ENCODE data around the gene TAF4.

Gene TAF4

GRCh38 chr20:62096421-62097380 lies 31.0 kb upstream of the TAF4 start:
- Histone ChIP-seq H3K79me2 (ENCODE audit: insufficient read depth, low read length) (no peaks in the 10 kb centered on the region), H3K27me3 (ENCODE audit: low read length) (no peaks in the 10 kb centered on the region), H3F3A (ENCODE audit: insufficient read depth) (no peaks in the 10 kb centered on the region), H3K9me3 (ENCODE audit: insufficient read depth, low read length) (no peaks in the 10 kb centered on the region), H3K4me2 (ENCODE audit: low read depth, low read length, poor library complexity, severe bottlenecking) (no peak overlapping the region), H3K9me2 (replicated peaks; ENCODE audit: insufficient read depth, low read length) (no peaks in the 10 kb centered on the region), H3K27ac (ENCODE audit: low read depth, low read length) (no peak overlapping the region), H3K4me3 (ENCODE audit: insufficient read depth, low read length, poor library complexity, severe bottlenecking) (no peak overlapping the region), H4K20me1 (ENCODE audit: low read depth, low read length) (no peaks in the 10 kb centered on the region), H2AFZ (ENCODE audit: low read depth, low read length, severe bottlenecking) (no peak overlapping the region), H3K9ac (ENCODE audit: low read length) (no peak overlapping the region), H3K36me3 (ENCODE audit: low read length) (no peaks in the 10 kb centered on the region)
- TF ChIP-seq, protein P1, sequence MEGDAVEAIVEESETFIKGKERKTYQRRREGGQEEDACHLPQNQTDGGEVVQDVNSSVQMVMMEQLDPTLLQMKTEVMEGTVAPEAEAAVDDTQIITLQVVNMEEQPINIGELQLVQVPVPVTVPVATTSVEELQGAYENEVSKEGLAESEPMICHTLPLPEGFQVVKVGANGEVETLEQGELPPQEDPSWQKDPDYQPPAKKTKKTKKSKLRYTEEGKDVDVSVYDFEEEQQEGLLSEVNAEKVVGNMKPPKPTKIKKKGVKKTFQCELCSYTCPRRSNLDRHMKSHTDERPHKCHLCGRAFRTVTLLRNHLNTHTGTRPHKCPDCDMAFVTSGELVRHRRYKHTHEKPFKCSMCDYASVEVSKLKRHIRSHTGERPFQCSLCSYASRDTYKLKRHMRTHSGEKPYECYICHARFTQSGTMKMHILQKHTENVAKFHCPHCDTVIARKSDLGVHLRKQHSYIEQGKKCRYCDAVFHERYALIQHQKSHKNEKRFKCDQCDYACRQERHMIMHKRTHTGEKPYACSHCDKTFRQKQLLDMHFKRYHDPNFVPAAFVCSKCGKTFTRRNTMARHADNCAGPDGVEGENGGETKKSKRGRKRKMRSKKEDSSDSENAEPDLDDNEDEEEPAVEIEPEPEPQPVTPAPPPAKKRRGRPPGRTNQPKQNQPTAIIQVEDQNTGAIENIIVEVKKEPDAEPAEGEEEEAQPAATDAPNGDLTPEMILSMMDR (IDR thresholded peaks at IDR 0.05; ENCODE audit: insufficient read depth, low read length, poor library complexity, severe bottlenecking): no peak
- TF ChIP-seq EZH2phosphoT487 (conservative IDR thresholded peaks at IDR 0.05; ENCODE audit: low read length): no peak

DNA sequence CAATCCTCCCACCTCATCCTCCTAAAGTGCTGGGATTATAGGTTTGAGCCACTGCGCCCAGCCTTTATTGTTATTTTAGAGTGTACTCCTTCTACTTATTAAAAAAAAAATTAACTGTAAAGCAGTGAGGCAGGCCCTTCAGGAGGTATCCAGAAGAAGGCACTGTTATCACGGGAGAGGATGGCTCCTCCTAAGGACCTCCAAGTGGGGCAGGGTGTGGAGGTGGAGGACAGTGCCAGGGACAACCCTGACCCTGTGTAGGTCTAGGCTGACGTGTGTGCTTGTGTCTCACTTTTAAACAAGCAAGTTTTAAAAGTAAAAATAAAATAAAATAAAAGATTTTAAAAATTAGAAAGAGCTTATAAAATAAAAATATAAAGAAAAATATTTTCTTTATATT lies 23.7 kb upstream of the TAF4 start:
- Histone ChIP-seq H3K4me2 (ENCODE audit: low read depth, low read length, poor library complexity, severe bottlenecking) (no peak overlapping the region), H3K79me2 (ENCODE audit: insufficient read depth, low read length) (no peaks in the 10 kb centered on the region), H3K4me3 (ENCODE audit: insufficient read depth, low read length, poor library complexity, severe bottlenecking) (no peak overlapping the region), H3F3A (ENCODE audit: insufficient read depth) (no peaks in the 10 kb centered on the region), H3K9ac (ENCODE audit: low read length) (no peak overlapping the region), H3K9me2 (replicated peaks; ENCODE audit: insufficient read depth, low read length) (no peaks in the 10 kb centered on the region), H4K20me1 (ENCODE audit: low read depth, low read length) (no peaks in the 10 kb centered on the region), H3K36me3 (ENCODE audit: low read length) (no peaks in the 10 kb centered on the region), H2AFZ (ENCODE audit: low read depth, low read length, severe bottlenecking) (no peak overlapping the region), H3K27ac (ENCODE audit: low read depth, low read length) (no peak overlapping the region), H3K27me3 (ENCODE audit: low read length) (no peaks in the 10 kb centered on the region), H3K9me3 (ENCODE audit: insufficient read depth, low read length) (no peaks in the 10 kb centered on the region)
- TF ChIP-seq, protein P1 (IDR thresholded peaks at IDR 0.05; ENCODE audit: insufficient read depth, low read length, poor library complexity, severe bottlenecking): no peak
- no peak for TF ChIP-seq EZH2phosphoT487 (conservative IDR thresholded peaks at IDR 0.05; ENCODE audit: low read length)

DNA sequence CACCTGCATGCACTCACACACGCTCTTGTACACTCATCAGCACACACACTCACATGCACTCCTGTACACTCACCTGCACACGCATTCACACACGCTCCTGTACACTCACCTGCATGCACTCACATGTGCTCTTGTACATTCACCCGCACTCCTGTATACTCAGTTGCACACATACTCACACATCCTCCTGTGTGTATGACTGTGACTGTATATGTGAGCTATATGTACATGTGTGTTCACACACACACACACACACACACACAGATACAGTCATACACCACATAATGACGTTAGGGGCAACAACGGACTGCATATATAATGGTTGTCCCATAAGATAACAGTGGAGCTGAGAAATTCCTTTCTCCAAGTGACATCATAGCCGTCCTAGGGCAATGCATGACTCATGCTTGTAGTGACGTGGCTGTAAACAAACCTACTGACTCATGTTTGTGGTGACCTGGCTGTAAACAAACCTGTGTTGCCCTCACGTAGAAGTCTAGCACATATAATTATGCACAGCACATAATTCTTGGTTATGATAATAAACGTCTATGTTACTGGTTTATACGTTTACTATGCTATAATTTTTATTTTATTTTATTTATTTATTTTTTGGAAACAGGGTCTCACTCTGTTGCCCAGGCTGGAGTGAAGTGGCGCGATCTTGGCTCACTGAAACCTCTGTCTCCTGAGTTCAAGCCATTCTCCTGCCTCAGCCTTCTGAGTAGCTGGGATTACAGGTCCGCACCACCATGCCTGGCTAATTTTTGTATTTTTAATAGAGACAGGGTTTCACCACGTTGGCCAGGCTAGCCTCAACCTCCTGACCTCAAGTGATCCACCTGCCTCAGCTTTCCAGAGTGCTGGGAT lies 22.8 kb upstream of the TAF4 start:
- no peak overlapping the region for H3K9ac ChIP-seq (ENCODE audit: low read length)
- no peak overlapping the region for H3K4me3 ChIP-seq (ENCODE audit: insufficient read depth, low read length, poor library complexity, severe bottlenecking)
- no peak for TF ChIP-seq EZH2phosphoT487 (conservative IDR thresholded peaks at IDR 0.05; ENCODE audit: low read length)
- TF ChIP-seq, protein P1 (IDR thresholded peaks at IDR 0.05; ENCODE audit: insufficient read depth, low read length, poor library complexity, severe bottlenecking): no peak
- H4K20me1 ChIP-seq (ENCODE audit: low read depth, low read length): no peaks in the 10 kb centered on the region
- no peaks in the 10 kb centered on the region for H3K36me3 ChIP-seq (ENCODE audit: low read length)
- no peak overlapping the region for H3K27ac ChIP-seq (ENCODE audit: low read depth, low read length)
- H3K9me2 ChIP-seq (replicated peaks; ENCODE audit: insufficient read depth, low read length): no peaks in the 10 kb centered on the region
- no peaks in the 10 kb centered on the region for H3K9me3 ChIP-seq (ENCODE audit: insufficient read depth, low read length)
- no peaks in the 10 kb centered on the region for H3K79me2 ChIP-seq (ENCODE audit: insufficient read depth, low read length)
- H3K4me2 ChIP-seq (ENCODE audit: low read depth, low read length, poor library complexity, severe bottlenecking): no peak overlapping the region
- H3F3A ChIP-seq (ENCODE audit: insufficient read depth): no peaks in the 10 kb centered on the region
- no peak overlapping the region for H2AFZ ChIP-seq (ENCODE audit: low read depth, low read length, severe bottlenecking)
- H3K27me3 ChIP-seq (ENCODE audit: low read length): no peaks in the 10 kb centered on the region
